ENCODE measurements around the gene NOXO1.

NOXO1 gene

DNA sequence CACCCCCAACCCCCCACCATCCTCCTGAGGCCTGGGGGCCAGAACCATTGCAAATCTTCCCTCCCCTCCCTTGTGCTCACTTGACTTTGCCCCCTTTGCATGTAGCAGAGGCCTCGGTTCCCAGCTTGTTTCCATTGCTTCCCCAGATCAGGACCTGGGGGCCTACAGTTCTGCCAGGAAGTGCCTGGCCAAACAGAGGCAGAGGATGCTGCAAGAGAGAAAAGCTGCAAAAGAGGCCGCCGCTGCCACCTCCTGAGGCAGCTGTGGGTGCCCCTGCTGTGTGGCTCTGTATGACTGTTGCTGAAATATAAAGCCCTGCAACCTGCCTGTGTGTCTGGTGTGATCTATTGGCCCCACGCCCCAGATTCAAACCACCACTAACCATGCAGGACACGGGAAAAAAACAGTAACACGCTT is 19.6 kb downstream of the NOXO1 start:
- H4K20me1 ChIP-seq (ENCODE audit: low read depth, low read length), result no peaks in the 10 kb centered on the region
- H2AFZ ChIP-seq (ENCODE audit: low read depth, low read length, severe bottlenecking), result no peak overlapping the region
- H3K79me2 ChIP-seq (ENCODE audit: insufficient read depth, low read length), result peaks cover 38% of the 10 kb centered on the region
- peaks cover 15% of the 10 kb centered on the region for H3K36me3 ChIP-seq (ENCODE audit: low read length)
- peak overlapping the region; percentile 78 for H3K4me2 ChIP-seq (ENCODE audit: low read depth, low read length, poor library complexity, severe bottlenecking)
- H3K9me3 ChIP-seq (ENCODE audit: insufficient read depth, low read length), result no peaks in the 10 kb centered on the region
- H3K9me2 ChIP-seq (replicated peaks; ENCODE audit: insufficient read depth, low read length), result no peaks in the 10 kb centered on the region
- peak overlapping the region; percentile 76 for H3K27ac ChIP-seq (ENCODE audit: low read depth, low read length)
- 0 out of 2 replicates have a peak overlapping the region, but pooled peaks have one; percentile 18 for H3K9ac ChIP-seq (ENCODE audit: low read length)
- H3K27me3 ChIP-seq (ENCODE audit: low read length), result no peaks in the 10 kb centered on the region
- H3F3A ChIP-seq (ENCODE audit: insufficient read depth), result peaks cover 43% of the 10 kb centered on the region
- TF ChIP-seq, protein P1, sequence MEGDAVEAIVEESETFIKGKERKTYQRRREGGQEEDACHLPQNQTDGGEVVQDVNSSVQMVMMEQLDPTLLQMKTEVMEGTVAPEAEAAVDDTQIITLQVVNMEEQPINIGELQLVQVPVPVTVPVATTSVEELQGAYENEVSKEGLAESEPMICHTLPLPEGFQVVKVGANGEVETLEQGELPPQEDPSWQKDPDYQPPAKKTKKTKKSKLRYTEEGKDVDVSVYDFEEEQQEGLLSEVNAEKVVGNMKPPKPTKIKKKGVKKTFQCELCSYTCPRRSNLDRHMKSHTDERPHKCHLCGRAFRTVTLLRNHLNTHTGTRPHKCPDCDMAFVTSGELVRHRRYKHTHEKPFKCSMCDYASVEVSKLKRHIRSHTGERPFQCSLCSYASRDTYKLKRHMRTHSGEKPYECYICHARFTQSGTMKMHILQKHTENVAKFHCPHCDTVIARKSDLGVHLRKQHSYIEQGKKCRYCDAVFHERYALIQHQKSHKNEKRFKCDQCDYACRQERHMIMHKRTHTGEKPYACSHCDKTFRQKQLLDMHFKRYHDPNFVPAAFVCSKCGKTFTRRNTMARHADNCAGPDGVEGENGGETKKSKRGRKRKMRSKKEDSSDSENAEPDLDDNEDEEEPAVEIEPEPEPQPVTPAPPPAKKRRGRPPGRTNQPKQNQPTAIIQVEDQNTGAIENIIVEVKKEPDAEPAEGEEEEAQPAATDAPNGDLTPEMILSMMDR (IDR thresholded peaks at IDR 0.05; ENCODE audit: insufficient read depth, low read length, poor library complexity, severe bottlenecking), result no peak
- no peak for TF ChIP-seq EZH2phosphoT487 (conservative IDR thresholded peaks at IDR 0.05; ENCODE audit: low read length)
- no peak overlapping the region for H3K4me3 ChIP-seq (ENCODE audit: insufficient read depth, low read length, poor library complexity, severe bottlenecking)

DNA sequence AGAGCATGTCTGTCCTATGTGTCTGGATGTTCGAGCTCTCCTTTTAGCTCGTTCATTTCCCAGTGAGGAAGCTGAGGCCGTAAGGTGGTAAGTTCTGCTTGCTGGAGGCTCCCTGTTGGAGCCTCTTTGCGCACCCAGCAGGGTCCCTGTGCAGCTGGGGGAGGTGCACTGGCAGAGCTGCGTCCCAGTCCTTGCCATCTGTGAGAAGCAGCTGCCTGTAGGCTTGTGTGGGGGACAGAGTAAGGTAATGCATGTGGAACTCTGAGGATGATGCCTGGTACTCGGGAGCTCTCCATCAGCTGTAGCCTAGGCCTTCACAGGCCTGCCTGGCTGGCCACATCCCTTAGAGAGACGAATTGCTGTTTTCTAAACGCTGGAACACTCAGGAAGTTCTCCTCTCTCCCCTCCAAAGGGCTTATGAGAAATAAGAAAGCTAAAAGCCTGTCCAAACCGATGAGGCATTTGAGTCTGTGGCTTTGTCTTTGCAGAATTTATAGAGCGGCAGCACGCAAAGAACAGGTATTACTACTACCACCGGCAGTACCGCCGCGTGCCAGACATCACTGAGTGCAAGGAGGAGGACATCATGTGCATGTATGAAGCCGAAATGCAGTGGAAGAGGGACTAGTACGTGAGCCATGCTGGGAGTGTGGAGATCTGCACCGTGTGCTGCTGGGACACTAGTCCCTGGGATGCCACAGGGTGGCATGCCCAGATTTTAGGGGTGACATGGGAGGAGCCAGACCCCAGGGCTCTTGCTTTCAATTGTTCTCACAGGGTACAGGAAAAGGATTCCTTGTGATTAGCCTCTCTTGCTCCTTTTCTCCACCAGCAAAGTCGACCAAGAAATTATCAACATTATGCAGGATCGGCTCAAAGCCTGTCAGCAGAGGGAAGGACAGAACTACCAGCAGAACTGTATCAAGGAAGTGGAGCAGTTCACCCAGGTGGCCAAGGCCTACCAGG is 20.3 kb downstream of the NOXO1 start:
- Histone ChIP-seq H3K36me3 (ENCODE audit: low read length) (peaks cover 15% of the 10 kb centered on the region), H3K27ac (ENCODE audit: low read depth, low read length) (peak overlapping the region; percentile 76), H3K27me3 (ENCODE audit: low read length) (no peaks in the 10 kb centered on the region), H3K9me2 (replicated peaks; ENCODE audit: insufficient read depth, low read length) (no peaks in the 10 kb centered on the region), H4K20me1 (ENCODE audit: low read depth, low read length) (no peaks in the 10 kb centered on the region), H3F3A (ENCODE audit: insufficient read depth) (peaks cover 43% of the 10 kb centered on the region), H3K9ac (ENCODE audit: low read length) (peak overlapping the region; percentile 81), H3K4me3 (ENCODE audit: insufficient read depth, low read length, poor library complexity, severe bottlenecking) (peak overlapping the region; percentile 68), H3K4me2 (ENCODE audit: low read depth, low read length, poor library complexity, severe bottlenecking) (peak overlapping the region; percentile 81), H2AFZ (ENCODE audit: low read depth, low read length, severe bottlenecking) (no peak overlapping the region), H3K79me2 (ENCODE audit: insufficient read depth, low read length) (peaks cover 37% of the 10 kb centered on the region), H3K9me3 (ENCODE audit: insufficient read depth, low read length) (no peaks in the 10 kb centered on the region)
- TF ChIP-seq EZH2phosphoT487 (conservative IDR thresholded peaks at IDR 0.05; ENCODE audit: low read length), result no peak
- TF ChIP-seq, protein P1 (IDR thresholded peaks at IDR 0.05; ENCODE audit: insufficient read depth, low read length, poor library complexity, severe bottlenecking), result no peak

DNA sequence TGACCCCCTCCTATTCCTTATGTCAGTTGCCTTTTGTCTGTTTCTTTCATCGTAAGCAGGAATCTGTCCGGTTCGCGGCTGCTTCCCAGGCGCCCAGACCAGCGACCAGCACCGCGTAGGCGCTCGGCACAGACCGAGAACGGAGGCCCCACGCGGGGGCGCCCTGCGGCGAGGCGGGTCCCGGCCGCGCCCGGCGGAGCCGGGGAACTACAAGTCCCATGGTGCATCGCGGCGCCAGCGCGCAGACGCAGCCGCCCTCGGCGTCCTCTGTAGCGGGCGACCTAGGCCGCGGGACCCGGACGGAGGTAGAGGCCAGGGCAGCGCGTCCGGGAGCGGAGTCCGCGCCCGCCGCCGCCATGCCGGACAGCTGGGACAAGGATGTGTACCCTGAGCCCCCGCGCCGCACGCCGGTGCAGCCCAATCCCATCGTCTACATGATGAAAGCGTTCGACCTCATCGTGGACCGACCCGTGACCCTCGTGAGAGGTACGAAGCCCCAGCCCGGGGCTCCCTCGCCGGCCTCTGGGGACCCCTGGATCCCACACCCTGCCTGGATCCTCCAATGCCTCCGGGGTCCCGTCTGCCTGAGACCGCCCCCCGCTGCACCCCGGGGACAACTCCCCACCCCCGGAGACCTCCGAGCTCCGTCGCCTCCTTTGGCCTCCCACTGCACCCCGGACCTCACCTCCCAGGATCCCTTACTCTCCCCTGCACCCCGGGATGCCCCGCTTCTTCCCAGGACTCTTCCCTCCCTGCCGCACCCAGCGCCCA is 21.8 kb downstream of the NOXO1 start, which contains the start of gene NDUFB10:
Gene NDUFB10, plus strand, starts transcription at position 270 of the 771 bp plus-strand sequence. Its CDS starts 87 bp downstream, at position 357.
- Histone ChIP-seq H2AFZ (ENCODE audit: low read depth, low read length, severe bottlenecking) (peak within 1 kb of the TSS; percentile 85), H3K4me3 (ENCODE audit: insufficient read depth, low read length, poor library complexity, severe bottlenecking) (peak within 1 kb of the TSS; percentile 68), H3K9me3 (ENCODE audit: insufficient read depth, low read length) (no peaks in the 10 kb centered on the region), H3K36me3 (ENCODE audit: low read length) (peaks cover 15% of the 10 kb centered on the region), H3K4me2 (ENCODE audit: low read depth, low read length, poor library complexity, severe bottlenecking) (peak within 1 kb of the TSS; percentile 81), H3K9me2 (replicated peaks; ENCODE audit: insufficient read depth, low read length) (no peaks in the 10 kb centered on the region), H3K79me2 (ENCODE audit: insufficient read depth, low read length) (peaks cover 24% of the 10 kb centered on the region), H4K20me1 (ENCODE audit: low read depth, low read length) (no peaks in the 10 kb centered on the region), H3K9ac (ENCODE audit: low read length) (peak within 1 kb of the TSS; percentile 81), H3K27ac (ENCODE audit: low read depth, low read length) (peak within 1 kb of the TSS; percentile 76), H3K27me3 (ENCODE audit: low read length) (no peaks in the 10 kb centered on the region), H3F3A (ENCODE audit: insufficient read depth) (peaks cover 42% of the 10 kb centered on the region)
- no peak for TF ChIP-seq EZH2phosphoT487 (conservative IDR thresholded peaks at IDR 0.05; ENCODE audit: low read length)
- TF ChIP-seq, protein P1 (IDR thresholded peaks at IDR 0.05; ENCODE audit: insufficient read depth, low read length, poor library complexity, severe bottlenecking), result peak; percentile 81
